HG02970 (cell line): ENCODE data around the gene PHF1.
A peak's percentile ranks its signal among the peaks of the same experiment; 100 is the strongest.
"Not testable (repeated sequence)": the region's sequence is repeated elsewhere in the genome, so short reads cannot be mapped to it uniquely, and the experiment has no call there.

Source experiments
- ATAC-seq: cut with Tn5 transposase; IDR thresholded peaks from one replicate; pipeline ENCODE4 v1.9.1; 2021; ENCODE audit warnings: mild to moderate bottlenecking, moderate library complexity, moderate number of reproducible peaks; ENCODE audit not compliant: unreplicated experiment, low FRiP score

The PHF1 gene

DNA sequence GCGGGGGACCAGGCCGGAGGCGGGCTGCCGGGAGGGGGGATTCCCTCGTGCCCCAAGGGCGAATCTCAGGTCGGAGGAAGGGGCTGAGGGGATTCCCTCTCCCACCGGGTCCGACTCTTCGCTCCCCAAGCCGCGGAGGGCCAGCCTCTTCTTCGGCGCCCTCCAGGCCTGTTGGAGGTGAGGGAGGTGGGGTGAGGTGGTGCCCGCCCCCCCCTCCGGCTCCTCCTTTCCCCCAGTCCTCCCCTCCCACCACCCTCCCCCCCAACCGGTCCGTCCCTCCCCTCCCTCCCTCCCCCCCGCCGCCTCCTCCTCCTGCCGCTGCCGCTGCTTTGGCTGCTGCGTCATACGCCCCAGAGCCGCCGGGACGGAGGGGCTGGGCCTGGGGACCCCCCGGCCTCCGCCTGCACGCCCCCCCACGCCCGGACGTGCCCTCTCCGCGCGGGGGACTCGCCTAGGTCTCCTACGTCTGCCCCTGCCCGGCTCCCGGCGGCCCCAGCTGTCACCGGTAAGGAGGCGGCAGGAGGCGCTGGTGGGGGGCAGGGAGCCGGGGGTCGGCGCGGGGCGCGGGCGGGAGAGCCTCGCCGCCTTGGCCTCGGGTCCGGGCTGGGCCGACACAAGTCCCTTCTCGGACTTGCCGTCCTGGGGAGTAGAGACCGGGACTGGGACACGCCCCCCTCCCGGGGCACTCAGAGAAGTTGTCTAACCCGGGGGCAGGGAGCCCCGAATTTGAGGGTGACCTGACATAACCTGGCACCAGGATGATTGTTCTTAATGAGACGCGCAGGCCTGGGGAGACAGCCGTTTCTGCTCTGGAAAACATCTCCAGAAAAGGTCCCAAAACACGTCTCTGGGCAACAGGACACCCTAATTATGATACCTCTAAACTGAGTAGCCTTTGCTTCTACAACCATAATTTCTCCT lies at the start of gene PHF1:
TSS of gene PHF1 (plus strand) at position 304 of the 921 bp plus-strand sequence. CDS start 1,250 bp downstream, outside the sequence.
- ATAC-seq, result peak; percentile 36

DNA sequence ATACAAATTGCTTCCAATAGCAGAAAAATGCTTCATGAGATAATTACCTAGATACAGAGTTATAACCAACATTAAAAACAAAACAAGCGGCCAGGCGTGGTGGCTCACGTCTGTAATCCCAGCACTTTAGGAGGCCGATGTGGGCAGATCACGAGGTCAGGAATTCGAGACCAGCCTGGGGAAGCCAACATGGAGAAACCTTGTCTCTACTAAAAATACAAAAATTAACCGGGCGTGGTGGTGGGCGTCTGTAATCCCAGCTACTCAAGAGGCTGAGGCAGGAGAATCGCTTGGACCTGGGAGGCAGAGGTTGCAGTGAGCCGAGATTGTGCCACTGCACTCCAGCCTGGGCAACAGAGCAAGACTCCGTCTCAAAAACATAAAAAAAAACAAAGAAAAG lies 47.3 kb upstream of the PHF1 start:
- ATAC-seq, result not testable (repeated sequence)

- not testable (repeated sequence) for ATAC-seq
Measured at GRCh38 chr6:33364475-33365205, 46.2 kb upstream of the PHF1 start.

GRCh38 chr6:33365206-33365971 lies 45.4 kb upstream of the PHF1 start:
- ATAC-seq, result not testable (repeated sequence)

DNA sequence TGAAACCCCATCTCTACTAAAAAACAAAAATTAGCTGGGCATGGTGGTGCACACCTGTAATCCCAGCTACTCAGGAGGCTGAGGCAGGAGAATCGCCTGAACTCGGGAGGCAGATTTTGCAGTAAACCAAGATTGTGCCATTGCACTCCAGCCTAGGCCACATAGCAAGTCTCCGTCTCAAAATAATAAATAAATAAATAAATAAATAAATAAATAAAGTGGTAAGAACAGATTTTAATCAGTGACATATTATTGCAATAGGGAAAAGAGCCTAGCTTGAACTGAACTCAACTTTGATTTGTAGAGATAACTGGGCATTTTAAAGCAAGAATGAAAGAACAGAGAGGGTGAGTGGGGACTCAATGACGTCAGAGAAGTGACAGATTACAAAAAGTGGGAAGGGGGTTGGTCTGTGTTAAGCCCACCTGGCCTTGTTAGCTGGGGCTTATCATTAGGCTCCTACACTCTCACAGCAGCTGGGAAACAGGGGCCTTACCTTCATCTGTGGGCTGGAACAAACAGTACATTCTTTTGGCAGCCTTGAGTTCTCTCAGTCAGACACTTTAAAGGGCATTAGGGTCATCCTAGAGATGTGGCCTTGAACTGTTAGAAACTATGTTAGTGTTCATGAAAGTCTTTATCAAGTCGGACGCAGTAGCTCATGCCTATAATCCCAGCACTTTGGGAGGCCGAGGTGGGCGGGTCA lies 43.7 kb upstream of the PHF1 start:
- no peak for ATAC-seq

DNA sequence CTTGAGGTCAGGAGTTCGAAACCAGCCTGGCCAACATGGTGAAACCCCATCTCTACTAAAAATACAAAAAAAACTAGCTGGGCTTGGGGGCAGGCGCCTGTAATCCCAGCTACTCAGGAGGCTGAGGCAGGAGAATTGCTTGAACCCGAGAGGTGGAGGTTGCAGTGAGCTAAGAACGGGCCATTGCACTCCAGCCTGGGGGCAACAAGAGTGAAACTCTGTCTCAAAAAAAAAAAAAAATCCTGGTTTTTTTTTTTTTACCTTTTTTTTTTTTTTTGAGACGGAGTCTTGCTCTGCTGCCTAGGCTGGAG lies 43.1 kb upstream of the PHF1 start:
- ATAC-seq, result not testable (repeated sequence)

DNA sequence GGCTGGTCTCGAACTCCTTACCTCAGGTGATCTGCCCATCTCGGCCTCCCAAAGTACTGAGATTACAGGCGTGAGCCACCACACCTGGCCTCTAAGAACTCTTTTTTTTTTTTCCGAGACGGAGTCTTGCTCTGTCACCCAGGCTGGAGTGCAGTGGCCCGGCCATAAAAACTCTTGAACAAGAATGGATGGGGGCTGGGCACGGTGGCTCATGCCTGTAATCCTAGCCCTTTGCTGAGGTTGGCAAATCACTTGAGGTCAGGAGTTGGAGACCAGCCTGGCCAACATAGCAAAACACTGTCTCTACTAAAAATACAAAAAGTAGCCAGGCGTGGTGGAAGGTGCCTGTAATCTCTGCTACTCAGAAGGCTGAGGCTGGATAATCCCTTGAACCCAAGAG lies 38.9 kb upstream of the PHF1 start:
- not testable (repeated sequence) for ATAC-seq

DNA sequence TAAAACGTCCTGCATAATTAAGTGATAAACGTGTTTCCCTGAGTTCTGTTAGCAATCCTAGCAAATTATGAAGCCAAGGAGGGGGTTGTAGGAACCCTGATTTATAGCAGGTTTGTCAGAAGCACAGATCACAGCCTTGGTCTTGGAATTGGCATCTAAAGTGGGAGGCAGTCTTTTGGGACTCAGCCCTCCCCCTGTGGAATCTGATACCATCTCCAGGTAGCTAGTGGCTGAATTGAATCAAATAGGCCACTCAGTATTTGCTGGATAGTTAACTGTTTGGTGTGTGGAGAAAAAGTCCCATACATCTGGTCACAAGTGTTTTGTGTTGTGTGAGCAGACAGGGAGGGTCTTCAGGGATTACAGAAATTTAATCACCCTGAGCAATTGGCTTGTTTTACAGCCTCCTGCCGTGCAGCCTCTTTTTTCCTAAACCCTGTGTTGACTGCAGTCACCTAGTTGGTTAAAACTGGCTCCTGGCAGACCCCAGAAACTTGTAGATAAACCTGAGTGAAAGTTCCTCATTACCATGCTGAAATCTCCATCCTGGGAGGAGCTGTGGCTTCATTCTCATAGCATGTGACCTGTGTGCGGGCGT lies 38.2 kb upstream of the PHF1 start:
- no peak for ATAC-seq

GRCh38 chr6:33373960-33374910 lies 36.6 kb upstream of the PHF1 start:
- ATAC-seq, result no peak

- no peak for ATAC-seq
Measured at GRCh38 chr6:33375143-33375671, 35.6 kb upstream of the PHF1 start.

GRCh38 chr6:33377171-33377570 lies 33.6 kb upstream of the PHF1 start:
- ATAC-seq, result no peak

GRCh38 chr6:33379184-33379583 lies 31.6 kb upstream of the PHF1 start:
- ATAC-seq, result not testable (repeated sequence)

- ATAC-seq, result no peak
Measured at GRCh38 chr6:33380272-33380981, 30.4 kb upstream of the PHF1 start.

GRCh38 chr6:33383427-33384185 lies 27.2 kb upstream of the PHF1 start:
- no peak for ATAC-seq

- ATAC-seq, result no peak
Measured at GRCh38 chr6:33384581-33385020, 26.2 kb upstream of the PHF1 start.

DNA sequence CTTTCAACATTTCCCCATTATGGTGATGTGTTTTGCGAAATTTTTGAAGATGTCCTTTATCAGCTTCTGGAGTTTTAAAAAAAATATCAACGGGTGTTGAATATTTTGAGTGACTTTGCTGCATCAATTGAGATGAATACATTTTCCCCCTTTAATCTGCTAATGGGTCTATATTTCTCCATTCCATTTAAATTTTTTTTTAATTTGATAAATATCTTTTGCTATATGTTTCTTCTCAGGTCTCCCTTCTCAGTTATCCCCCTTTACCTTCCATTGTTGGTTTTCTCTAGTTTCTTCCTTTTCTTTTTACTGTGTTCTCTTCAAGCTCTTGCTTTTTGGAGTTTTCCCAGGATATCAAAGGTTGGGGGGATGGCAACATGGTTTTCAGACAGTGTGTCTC lies 20.6 kb upstream of the PHF1 start:
- ATAC-seq, result no peak

GRCh38 chr6:33390767-33391277 lies 20.0 kb upstream of the PHF1 start:
- ATAC-seq, result no peak
